ENCODE results near the gene CLBA1. TPM values are rescaled to one million over a fixed set of nuclear protein-coding genes. Genes with fewer than 3 reads are reported as not detected.

CLBA1 gene
- total and polyA plus RNA-seq, 4 experiments from 2014 or later, result 1.2 to 1.6 (median 1.3) TPM

DNA sequence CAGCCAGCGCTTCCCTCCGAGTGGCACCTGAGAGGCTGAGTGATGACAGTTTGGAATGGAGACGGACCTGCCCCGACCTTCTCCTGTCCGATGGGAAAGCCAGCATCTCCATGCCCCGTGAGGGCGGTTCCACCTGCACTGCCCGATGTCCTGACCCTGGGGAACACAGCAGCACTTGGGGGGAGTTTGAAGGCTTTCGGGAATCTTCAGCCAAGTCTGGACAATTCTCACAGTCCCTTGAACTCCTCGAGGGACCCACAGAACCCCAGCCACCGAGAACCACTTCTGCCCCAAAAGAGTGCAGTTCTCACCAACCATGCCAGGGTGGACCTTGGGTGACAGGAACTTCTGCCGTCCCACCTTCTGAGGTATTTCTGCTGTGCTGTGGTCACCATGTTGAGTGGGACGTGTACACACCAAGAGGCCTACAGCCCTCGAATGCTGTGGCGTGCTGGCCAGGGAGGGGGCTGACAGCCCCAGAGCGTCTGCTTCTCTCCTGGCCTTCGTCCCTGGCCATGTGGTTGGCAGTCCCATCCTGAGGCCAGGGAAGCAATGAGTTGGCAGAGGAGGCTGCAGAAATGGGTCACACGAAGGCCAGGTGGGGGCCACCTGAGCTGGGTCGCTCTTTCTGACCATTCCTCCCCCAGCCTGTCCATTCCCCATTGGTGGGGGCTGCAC lies 1.0 kb downstream of the CLBA1 start:
- Histone ChIP-seq H3K9me3 (ENCODE audit: control insufficient read depth in 1 of 2, low read length in 2 of 2) (no peaks in the 10 kb centered on the region), H3K27ac (ENCODE audit: low read depth, low read length) (peak overlapping the region; percentile 61), H3K27me3 (ENCODE audit: insufficient read depth, low read length) (no peaks in the 10 kb centered on the region), H3K4me1 (ENCODE audit: insufficient read depth, low read length) (peaks cover 8% of the 10 kb centered on the region), H3K4me3 (ENCODE audit: low read length in 2 of 2) (peak overlapping the region in 1 of 2 donors; percentile 52), H3K36me3 (ENCODE audit: insufficient read depth, low read length) (no peaks in the 10 kb centered on the region)
- ChIA-PET CTCF (ENCODE audit: partially characterized antibody) (no interaction called here), POLR2A (ENCODE audit: partially characterized antibody) (interaction anchor here (2.5 kb wide), 1 partner anchor 79 kb away, joined by 19 read pairs; the partner anchor contains the start of gene GPR132)
- peak overlapping the region; percentile 31 to 82 (median 74) for H3K4me3 Mint-ChIP-seq
- H3K36me3 Mint-ChIP-seq, result no peaks in the 10 kb centered on the region
- peak overlapping the region; percentile 42 to 97 (median 84) for H3K27ac Mint-ChIP-seq
- H3K4me1 Mint-ChIP-seq, result peaks cover 0 to 10% (median 3%) of the 10 kb centered on the region in 4 donors
- intact Hi-C loops (cut with micrococcal nuclease), result no loop called here
- peaks cover 2 to 3% of the 10 kb centered on the region in 2 donors for H3K27me3 Mint-ChIP-seq
- peak in 1 of 5 donors; percentile 26 for DNase-seq
- peaks cover 0 to 1% (median 0%) of the 10 kb centered on the region in 8 donors for H3K9me3 Mint-ChIP-seq

DNA sequence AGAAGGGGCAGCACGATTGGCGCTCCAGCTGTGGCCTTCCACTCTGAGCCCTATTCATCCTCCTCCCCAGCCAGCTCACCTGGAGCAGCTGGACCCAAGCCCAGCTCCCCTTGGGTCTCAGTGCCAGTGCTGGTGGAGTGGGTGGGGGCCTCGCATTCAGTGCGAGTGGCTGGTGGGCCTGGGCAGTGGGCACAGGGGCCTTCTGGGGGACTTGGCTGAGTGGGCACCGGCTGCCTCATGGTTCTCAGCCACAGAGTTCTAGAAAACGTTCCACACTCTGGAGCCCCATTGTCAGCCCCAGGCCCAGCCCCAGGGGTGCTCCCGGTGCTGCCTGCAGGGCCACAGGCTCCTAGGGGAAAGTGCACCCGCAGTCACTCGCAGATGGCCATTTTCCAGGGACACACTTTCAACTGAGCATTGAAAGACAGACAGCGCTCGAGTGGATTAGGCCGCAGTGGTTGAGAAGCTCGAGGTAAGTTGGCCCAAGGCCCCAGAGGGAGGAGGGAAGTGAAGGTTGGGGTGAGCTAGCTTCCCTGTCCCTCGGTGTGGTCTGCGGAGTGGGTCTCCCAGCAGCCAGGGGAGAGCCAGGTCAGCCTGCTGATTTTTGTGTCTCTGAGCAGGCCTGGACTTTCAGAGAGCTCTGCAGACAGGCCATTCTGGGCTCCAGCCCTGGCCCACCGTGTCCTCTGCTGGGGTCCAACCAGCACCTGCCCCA lies 3.8 kb downstream of the CLBA1 start:
- no peak overlapping the region for H3K4me3 ChIP-seq (ENCODE audit: low read length in 2 of 2)
- Mint-ChIP-seq H3K9me3 (peaks cover 0 to 1% (median 0%) of the 10 kb centered on the region in 8 donors), H3K4me1 (peaks cover 0 to 13% (median 2%) of the 10 kb centered on the region in 4 donors), H3K4me3 (no peak overlapping the region), H3K27me3 (peaks cover 2 to 3% of the 10 kb centered on the region in 2 donors), H3K36me3 (no peaks in the 10 kb centered on the region), H3K27ac (peak overlapping the region in 1 of 7 donors; percentile 44)
- H3K27ac ChIP-seq (ENCODE audit: low read depth, low read length), result no peak overlapping the region
- no peak for DNase-seq
- H3K27me3 ChIP-seq (ENCODE audit: insufficient read depth, low read length), result no peaks in the 10 kb centered on the region
- intact Hi-C loops (cut with micrococcal nuclease), result no loop called here
- POLR2A ChIA-PET (ENCODE audit: partially characterized antibody), result interaction anchor here (0.9 kb wide), 1 partner anchor 31 kb away, joined by 3 read pairs; the partner anchor contains the start of gene CDCA4
- H3K9me3 ChIP-seq (ENCODE audit: control insufficient read depth in 1 of 2, low read length in 2 of 2), result no peaks in the 10 kb centered on the region
- no peaks in the 10 kb centered on the region for H3K36me3 ChIP-seq (ENCODE audit: insufficient read depth, low read length)
- CTCF ChIA-PET (ENCODE audit: partially characterized antibody), result no interaction called here
- peaks cover 8% of the 10 kb centered on the region for H3K4me1 ChIP-seq (ENCODE audit: insufficient read depth, low read length)

DNA sequence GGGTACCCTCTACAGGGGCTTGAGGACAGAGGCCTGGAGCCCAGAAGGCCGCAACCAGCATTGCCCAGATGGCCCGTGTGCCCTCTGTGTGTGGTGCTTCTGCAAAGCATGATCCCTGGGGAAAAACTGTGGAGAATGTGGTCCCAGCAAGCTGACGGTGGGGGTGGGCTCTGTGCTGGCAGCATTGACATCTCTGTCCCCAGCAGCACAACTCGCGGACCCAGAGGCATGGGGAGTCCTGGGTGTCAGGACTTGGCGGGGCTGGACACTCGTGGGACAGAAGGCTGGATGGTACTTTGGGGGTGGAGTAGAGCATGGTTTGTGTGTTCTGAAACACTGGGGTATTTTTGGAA lies 4.3 kb downstream of the CLBA1 start:
- CTCF ChIA-PET (ENCODE audit: partially characterized antibody), result no interaction called here
- Mint-ChIP-seq H3K4me3 (no peak overlapping the region), H3K4me1 (peaks cover 0 to 9% (median 2%) of the 10 kb centered on the region in 4 donors), H3K36me3 (no peaks in the 10 kb centered on the region), H3K27ac (peak overlapping the region in 1 of 7 donors; percentile 44), H3K9me3 (peaks cover 0 to 1% (median 0%) of the 10 kb centered on the region in 8 donors), H3K27me3 (peaks cover 2 to 3% of the 10 kb centered on the region in 2 donors)
- intact Hi-C loops (cut with micrococcal nuclease), result no loop called here
- Histone ChIP-seq H3K27ac (ENCODE audit: low read depth, low read length) (no peak overlapping the region), H3K36me3 (ENCODE audit: insufficient read depth, low read length) (no peaks in the 10 kb centered on the region), H3K4me1 (ENCODE audit: insufficient read depth, low read length) (peaks cover 8% of the 10 kb centered on the region), H3K9me3 (ENCODE audit: control insufficient read depth in 1 of 2, low read length in 2 of 2) (no peaks in the 10 kb centered on the region), H3K27me3 (ENCODE audit: insufficient read depth, low read length) (no peaks in the 10 kb centered on the region), H3K4me3 (ENCODE audit: low read length in 2 of 2) (no peak overlapping the region)
- no peak for DNase-seq
- POLR2A ChIA-PET (ENCODE audit: partially characterized antibody), result no interaction called here

DNA sequence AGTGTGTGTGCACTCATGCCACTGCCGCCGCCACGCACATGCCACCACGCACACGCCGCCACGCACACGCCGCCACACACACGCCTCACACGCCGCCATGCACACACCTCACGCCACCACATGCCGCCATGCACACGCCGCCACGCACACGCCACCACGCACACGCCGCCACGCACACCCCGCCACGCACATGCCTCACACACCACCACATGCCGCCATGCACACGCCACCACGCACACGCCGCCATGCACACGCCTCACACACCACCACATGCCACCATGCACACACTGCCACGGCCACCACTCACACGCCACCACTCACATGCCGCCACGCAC lies 6.3 kb downstream of the CLBA1 start:
- Mint-ChIP-seq H3K27ac (peak overlapping the region in 1 of 7 donors; percentile 60), H3K4me3 (peak overlapping the region in 1 of 8 donors; percentile 17), H3K4me1 (peaks cover 0 to 4% (median 2%) of the 10 kb centered on the region in 4 donors), H3K27me3 (peaks cover 2 to 3% of the 10 kb centered on the region in 2 donors), H3K36me3 (no peaks in the 10 kb centered on the region), H3K9me3 (peaks cover 0 to 1% (median 0%) of the 10 kb centered on the region in 8 donors)
- Histone ChIP-seq H3K36me3 (ENCODE audit: insufficient read depth, low read length) (no peaks in the 10 kb centered on the region), H3K27ac (ENCODE audit: low read depth, low read length) (no peak overlapping the region), H3K4me3 (ENCODE audit: low read length in 2 of 2) (no peak overlapping the region), H3K4me1 (ENCODE audit: insufficient read depth, low read length) (no peaks in the 10 kb centered on the region), H3K27me3 (ENCODE audit: insufficient read depth, low read length) (no peaks in the 10 kb centered on the region), H3K9me3 (ENCODE audit: control insufficient read depth in 1 of 2, low read length in 2 of 2) (no peaks in the 10 kb centered on the region)
- ChIA-PET CTCF (ENCODE audit: partially characterized antibody) (no interaction called here), POLR2A (ENCODE audit: partially characterized antibody) (no interaction called here)
- intact Hi-C loops (cut with micrococcal nuclease), result no loop called here
- DNase-seq, result no peak

DNA sequence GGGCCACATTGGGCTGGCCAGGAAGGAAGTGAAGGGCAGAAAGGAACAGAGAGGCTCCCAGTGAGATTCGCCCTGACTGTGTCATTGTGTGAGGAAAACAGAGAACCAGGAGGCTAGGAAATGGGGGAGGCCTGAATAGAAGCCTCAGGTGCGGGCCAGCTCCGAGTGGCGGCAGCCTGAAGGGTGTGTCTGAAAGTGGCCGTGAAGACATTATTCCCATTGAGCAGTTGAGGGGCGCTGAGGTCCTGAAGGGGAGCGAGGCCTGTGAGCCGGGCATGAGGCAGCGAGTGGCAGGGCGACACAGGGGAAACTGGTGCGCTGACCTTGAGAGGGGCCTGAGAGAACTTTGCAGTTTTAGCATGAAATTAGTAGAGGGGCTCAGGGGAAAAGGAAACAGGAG lies 6.9 kb downstream of the CLBA1 start:
- no peak for DNase-seq
- intact Hi-C loops (cut with micrococcal nuclease), result no loop called here
- no peaks in the 10 kb centered on the region for H3K36me3 Mint-ChIP-seq
- Histone ChIP-seq H3K36me3 (ENCODE audit: insufficient read depth, low read length) (no peaks in the 10 kb centered on the region), H3K27me3 (ENCODE audit: insufficient read depth, low read length) (no peaks in the 10 kb centered on the region), H3K27ac (ENCODE audit: low read depth, low read length) (no peak overlapping the region), H3K4me3 (ENCODE audit: low read length in 2 of 2) (no peak overlapping the region), H3K9me3 (ENCODE audit: control insufficient read depth in 1 of 2, low read length in 2 of 2) (no peaks in the 10 kb centered on the region), H3K4me1 (ENCODE audit: insufficient read depth, low read length) (no peaks in the 10 kb centered on the region)
- no peaks in the 10 kb centered on the region for H3K9me3 Mint-ChIP-seq
- H3K27me3 Mint-ChIP-seq, result no peaks in the 10 kb centered on the region
- CTCF ChIA-PET (ENCODE audit: partially characterized antibody), result interaction anchor here (2.2 kb wide), 1 partner anchor 53 kb away, joined by 9 read pairs; no protein-coding TSS in a partner anchor
- no peak overlapping the region for H3K4me3 Mint-ChIP-seq
- H3K27ac Mint-ChIP-seq, result no peak overlapping the region
- H3K4me1 Mint-ChIP-seq, result peaks cover 0 to 3% (median 0%) of the 10 kb centered on the region in 4 donors
- POLR2A ChIA-PET (ENCODE audit: partially characterized antibody), result no interaction called here

DNA sequence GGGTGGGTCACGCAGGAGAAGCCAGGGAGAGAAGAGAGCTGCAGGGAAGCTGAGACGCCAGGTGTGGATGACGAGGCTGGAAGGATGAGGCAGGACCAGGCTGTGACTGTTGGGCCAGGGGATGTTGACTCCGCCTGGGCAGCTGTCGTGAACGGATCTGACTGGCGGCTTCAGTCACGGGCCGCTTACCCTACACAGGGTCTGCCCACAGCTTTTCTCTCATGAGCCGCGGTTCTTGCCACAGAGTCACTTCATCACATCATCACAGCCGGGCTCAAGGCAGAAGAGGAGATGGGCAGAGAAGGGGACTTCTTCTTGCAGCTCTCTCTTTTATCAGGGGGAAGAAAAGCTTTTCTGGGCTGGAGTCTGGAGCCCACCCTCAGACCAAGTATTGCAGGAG lies 7.7 kb downstream of the CLBA1 start:
- DNase-seq, result no peak
- Histone ChIP-seq H3K9me3 (ENCODE audit: control insufficient read depth in 1 of 2, low read length in 2 of 2) (no peaks in the 10 kb centered on the region), H3K27ac (ENCODE audit: low read depth, low read length) (no peak overlapping the region), H3K4me1 (ENCODE audit: insufficient read depth, low read length) (no peaks in the 10 kb centered on the region), H3K27me3 (ENCODE audit: insufficient read depth, low read length) (no peaks in the 10 kb centered on the region), H3K4me3 (ENCODE audit: low read length in 2 of 2) (no peak overlapping the region), H3K36me3 (ENCODE audit: insufficient read depth, low read length) (no peaks in the 10 kb centered on the region)
- Mint-ChIP-seq H3K4me1 (peaks cover 0 to 3% (median 0%) of the 10 kb centered on the region in 4 donors), H3K9me3 (no peaks in the 10 kb centered on the region), H3K27me3 (no peaks in the 10 kb centered on the region), H3K36me3 (no peaks in the 10 kb centered on the region), H3K4me3 (no peak overlapping the region), H3K27ac (peak overlapping the region in 2 of 7 donors; percentile 58 to 75)
- intact Hi-C loops (cut with micrococcal nuclease), result no loop called here
- POLR2A ChIA-PET (ENCODE audit: partially characterized antibody), result no interaction called here
- CTCF ChIA-PET (ENCODE audit: partially characterized antibody), result interaction anchor here (2.2 kb wide), 1 partner anchor 52 kb away, joined by 9 read pairs; no protein-coding TSS in a partner anchor

DNA sequence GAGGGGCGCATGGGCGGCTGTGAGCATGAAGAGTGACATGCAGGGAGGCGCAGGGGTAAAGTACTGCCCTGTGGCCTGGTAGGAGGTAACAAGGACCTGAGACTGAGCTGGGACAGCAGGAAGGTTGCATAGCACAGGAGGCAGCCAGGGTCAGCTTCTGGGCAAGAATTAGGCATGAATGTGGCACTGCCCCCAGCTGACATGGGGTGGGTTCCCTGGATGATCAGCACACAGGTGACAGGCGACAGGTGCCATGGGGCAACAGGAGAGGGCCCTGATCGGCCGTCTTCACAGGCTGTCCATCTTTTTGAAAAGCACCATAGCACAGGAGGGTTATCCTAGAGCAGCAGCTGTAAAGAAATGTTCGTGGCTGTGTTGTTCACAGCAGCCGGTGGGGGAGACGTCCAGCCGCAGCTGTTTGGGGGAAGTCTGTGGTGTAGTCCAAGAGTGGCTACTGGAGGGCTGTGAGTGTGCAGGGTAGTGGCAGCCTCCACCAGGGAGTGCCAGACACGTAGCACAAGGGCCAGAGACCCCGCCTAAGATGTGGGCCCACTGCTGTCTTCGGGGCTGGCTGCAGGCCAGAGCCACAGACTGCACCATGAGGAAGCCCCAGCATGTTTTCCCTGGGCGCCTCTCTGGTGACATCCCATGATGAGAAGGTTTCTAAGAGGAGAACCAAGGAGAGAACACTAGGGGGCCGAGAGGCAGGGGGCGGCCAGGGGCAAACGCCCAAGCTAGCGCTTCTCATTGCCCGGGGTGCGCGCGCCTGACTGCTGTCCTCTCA lies 8.4 kb downstream of the CLBA1 start:
- no peak overlapping the region for H3K4me3 Mint-ChIP-seq
- H3K4me3 ChIP-seq (ENCODE audit: low read length in 2 of 2), result no peak overlapping the region
- H3K27me3 ChIP-seq (ENCODE audit: insufficient read depth, low read length), result no peaks in the 10 kb centered on the region
- H3K27ac Mint-ChIP-seq, result peak overlapping the region in 3 of 7 donors; percentile 13 to 62 (median 56)
- ChIA-PET CTCF (ENCODE audit: partially characterized antibody) (interaction anchor here (2.2 kb wide), 1 partner anchor 52 kb away, joined by 9 read pairs; no protein-coding TSS in a partner anchor), POLR2A (ENCODE audit: partially characterized antibody) (no interaction called here)
- no peaks in the 10 kb centered on the region for H3K9me3 ChIP-seq (ENCODE audit: control insufficient read depth in 1 of 2, low read length in 2 of 2)
- intact Hi-C loops (cut with micrococcal nuclease), result no loop called here
- H3K27me3 Mint-ChIP-seq, result no peaks in the 10 kb centered on the region
- peaks cover 0 to under 1% (median 0%) of the 10 kb centered on the region in 8 donors for H3K9me3 Mint-ChIP-seq
- H3K4me1 ChIP-seq (ENCODE audit: insufficient read depth, low read length), result no peaks in the 10 kb centered on the region
- DNase-seq, result no peak
- H3K36me3 Mint-ChIP-seq, result no peaks in the 10 kb centered on the region
- no peaks in the 10 kb centered on the region for H3K36me3 ChIP-seq (ENCODE audit: insufficient read depth, low read length)
- no peak overlapping the region for H3K27ac ChIP-seq (ENCODE audit: low read depth, low read length)
- H3K4me1 Mint-ChIP-seq, result peaks cover 0 to 3% (median 0%) of the 10 kb centered on the region in 4 donors

Measured in CD4-positive, alpha-beta memory T cell (primary cell).